ENCODE results near the gene GON7. TPM values are rescaled to one million over a fixed set of nuclear protein-coding genes. Genes with fewer than 3 reads are reported as not detected.

The GON7 gene
- total RNA-seq, 8 experiments from 2014 or later = 10.3 to 23.7 (median 15.6) TPM

GRCh38 chr14:93228550-93228949 is 21.7 kb upstream of the GON7 start:
- H3K27ac ChIP-seq = no peak overlapping the region
- no peak for ATAC-seq (replicated peaks in 6 of 8)
- in situ Hi-C loops (cut with MboI; ENCODE audit: low pct_unique_long_range_greater_than_20kb in 2 of 9, low sequenced_read_pairs in 9 of 9, unreplicated experiment in 9 of 9) = loop anchor here in 2 of 9 experiments (25.0 kb wide), 2 partner anchors 309 to 384 kb away; no protein-coding TSS in a partner anchor
- no peak overlapping the region for H3K4me3 ChIP-seq
- 67 to 100% (median 93%) methylated on average over 1 to 7 of the region's 8 CpGs; no CpG with 5 or more reads in 1 of the 10 experiments for WGBS, 10 experiments
- no peaks in the 10 kb centered on the region for H3K4me1 ChIP-seq (replicated peaks in 1 of 2)

- 88% methylated on average over 10 to 13 of the region's 27 CpGs; no CpG with 5 or more reads in 8 of the 10 experiments for WGBS, 10 experiments
- ATAC-seq (replicated peaks in 6 of 8) = no peak
- in situ Hi-C loops (cut with MboI; ENCODE audit: low pct_unique_long_range_greater_than_20kb in 2 of 9, low sequenced_read_pairs in 9 of 9, unreplicated experiment in 9 of 9) = no loop called here
- Histone ChIP-seq H3K4me1 (replicated peaks in 1 of 2) (no peaks in the 10 kb centered on the region), H3K4me3 (no peak overlapping the region), H3K27ac (no peak overlapping the region)
Measured at GRCh38 chr14:93223565-93223964, 16.7 kb upstream of the GON7 start.

GRCh38 chr14:93220509-93220908 is 13.6 kb upstream of the GON7 start:
- in situ Hi-C loops (cut with MboI; ENCODE audit: low pct_unique_long_range_greater_than_20kb in 2 of 9, low sequenced_read_pairs in 9 of 9, unreplicated experiment in 9 of 9) = no loop called here
- ATAC-seq (replicated peaks in 6 of 8) = no peak
- H3K27ac ChIP-seq = no peak overlapping the region
- H3K4me3 ChIP-seq = no peak overlapping the region
- no peaks in the 10 kb centered on the region for H3K4me1 ChIP-seq (replicated peaks in 1 of 2)

GRCh38 chr14:93219103-93219726 is 12.3 kb upstream of the GON7 start:
- peak in 6 of 8 experiments; percentile 44 to 82 (median 66) for ATAC-seq (replicated peaks in 6 of 8)
- in situ Hi-C loops (cut with MboI; ENCODE audit: low pct_unique_long_range_greater_than_20kb in 2 of 9, low sequenced_read_pairs in 9 of 9, unreplicated experiment in 9 of 9) = no loop called here
- 14 to 89% (median 77%) methylated on average over 1 to 3 of the region's 3 CpGs; no CpG with 5 or more reads in 1 of the 10 experiments for WGBS, 10 experiments

GRCh38 chr14:93214598-93214997 is 7.7 kb upstream of the GON7 start:
- Histone ChIP-seq H3K4me1 (replicated peaks in 1 of 2) (no peaks in the 10 kb centered on the region), H3K4me3 (no peak overlapping the region), H3K27ac (no peak overlapping the region)
- WGBS, 10 experiments = 85 to 100% (median 98%) methylated on average over 1 to 2 of the region's 2 CpGs
- ATAC-seq (replicated peaks in 6 of 8) = no peak
- in situ Hi-C loops (cut with MboI; ENCODE audit: low pct_unique_long_range_greater_than_20kb in 2 of 9, low sequenced_read_pairs in 9 of 9, unreplicated experiment in 9 of 9) = no loop called here

More at GRCh38 chr14:93219103-93219726, 12.3 kb upstream of the GON7 start:
- no peaks in the 10 kb centered on the region for H3K4me1 ChIP-seq (replicated peaks in 1 of 2)
- no peak overlapping the region for H3K27ac ChIP-seq
- no peak overlapping the region for H3K4me3 ChIP-seq

- in situ Hi-C loops (cut with MboI; ENCODE audit: low pct_unique_long_range_greater_than_20kb in 2 of 9, low sequenced_read_pairs in 9 of 9, unreplicated experiment in 9 of 9) = no loop called here
- H3K4me1 ChIP-seq (replicated peaks in 1 of 2) = peaks cover 0 to 8% of the 10 kb centered on the region in 2 donors
- no peak overlapping the region for H3K4me3 ChIP-seq
- H3K27ac ChIP-seq = no peak overlapping the region
- 67 to 92% (median 81%) methylated on average over 2 to 3 of the region's 3 CpGs; no CpG with 5 or more reads in 4 of the 10 experiments for WGBS, 10 experiments
- no peak for ATAC-seq (replicated peaks in 6 of 8)
Measured at GRCh38 chr14:93212432-93212831, 5.6 kb upstream of the GON7 start.

- peak; percentile 64 to 72 (median 70) for ATAC-seq (replicated peaks in 6 of 8)
- peak overlapping the region; percentile 58 to 79 (median 74) for H3K4me3 ChIP-seq
- peak overlapping the region; percentile 26 to 70 for H3K27ac ChIP-seq
- peaks cover 5 to 13% of the 10 kb centered on the region in 2 donors for H3K4me1 ChIP-seq (replicated peaks in 1 of 2)
- 0 to 1% (median 0%) methylated on average over 1 to 9 of the region's 23 CpGs; no CpG with 5 or more reads in 1 of the 10 experiments for WGBS, 10 experiments
- in situ Hi-C loops (cut with MboI; ENCODE audit: low pct_unique_long_range_greater_than_20kb in 2 of 9, low sequenced_read_pairs in 9 of 9, unreplicated experiment in 9 of 9) = no loop called here
Measured at GRCh38 chr14:93207468-93208308, 823 bp upstream of the GON7 start.

GRCh38 chr14:93201155-93201704 is 5.6 kb downstream of the GON7 start:
- no peak for ATAC-seq (replicated peaks in 6 of 8)
- H3K4me3 ChIP-seq = no peak overlapping the region
- WGBS, 10 experiments = 90 to 100% (median 97%) methylated on average over 1 to 5 of the region's 7 CpGs; no CpG with 5 or more reads in 2 of the 10 experiments
- no peak overlapping the region for H3K27ac ChIP-seq
- in situ Hi-C loops (cut with MboI; ENCODE audit: low pct_unique_long_range_greater_than_20kb in 2 of 9, low sequenced_read_pairs in 9 of 9, unreplicated experiment in 9 of 9) = no loop called here
- H3K4me1 ChIP-seq (replicated peaks in 1 of 2) = peaks cover 5 to 6% of the 10 kb centered on the region in 2 donors

- ATAC-seq (replicated peaks in 6 of 8) = no peak
- in situ Hi-C loops (cut with MboI; ENCODE audit: low pct_unique_long_range_greater_than_20kb in 2 of 9, low sequenced_read_pairs in 9 of 9, unreplicated experiment in 9 of 9) = no loop called here
- WGBS, 10 experiments = 77 to 100% (median 98%) methylated on average over 1 to 5 of the region's 5 CpGs; no CpG with 5 or more reads in 2 of the 10 experiments
- H3K27ac ChIP-seq = no peak overlapping the region
- H3K4me1 ChIP-seq (replicated peaks in 1 of 2) = no peaks in the 10 kb centered on the region
- no peak overlapping the region for H3K4me3 ChIP-seq
Measured at GRCh38 chr14:93200553-93200952, 6.3 kb downstream of the GON7 start.

- 73 to 100% (median 98%) methylated on average over 1 to 4 of the region's 4 CpGs; no CpG with 5 or more reads in 2 of the 10 experiments for WGBS, 10 experiments
- in situ Hi-C loops (cut with MboI; ENCODE audit: low pct_unique_long_range_greater_than_20kb in 2 of 9, low sequenced_read_pairs in 9 of 9, unreplicated experiment in 9 of 9) = no loop called here
- no peak for ATAC-seq (replicated peaks in 6 of 8)
- Histone ChIP-seq H3K27ac (no peak overlapping the region), H3K4me1 (replicated peaks in 1 of 2) (no peaks in the 10 kb centered on the region), H3K4me3 (no peak overlapping the region)
Measured at GRCh38 chr14:93199031-93199430, 7.8 kb downstream of the GON7 start.

GRCh38 chr14:93195316-93195999 is 11.4 kb downstream of the GON7 start:
- in situ Hi-C loops (cut with MboI; ENCODE audit: low pct_unique_long_range_greater_than_20kb in 2 of 9, low sequenced_read_pairs in 9 of 9, unreplicated experiment in 9 of 9) = no loop called here
- WGBS, 10 experiments = 80 to 100% (median 83%) methylated on average over 1 of the region's 1 CpG; no CpG with 5 or more reads in 7 of the 10 experiments
- H3K27ac ChIP-seq = no peak overlapping the region
- no peak overlapping the region for H3K4me3 ChIP-seq
- no peak for ATAC-seq (replicated peaks in 6 of 8)
- no peaks in the 10 kb centered on the region for H3K4me1 ChIP-seq (replicated peaks in 1 of 2)

- Histone ChIP-seq H3K4me1 (replicated peaks in 1 of 2) (peaks cover 13 to 16% of the 10 kb centered on the region in 2 donors), H3K27ac (no peak overlapping the region), H3K4me3 (no peak overlapping the region)
- ATAC-seq (replicated peaks in 6 of 8) = no peak
- WGBS, 10 experiments = 70 to 100% (median 86%) methylated on average over 2 to 3 of the region's 3 CpGs; no CpG with 5 or more reads in 1 of the 10 experiments
- in situ Hi-C loops (cut with MboI; ENCODE audit: low pct_unique_long_range_greater_than_20kb in 2 of 9, low sequenced_read_pairs in 9 of 9, unreplicated experiment in 9 of 9) = no loop called here
Measured at GRCh38 chr14:93186956-93187355, 19.9 kb downstream of the GON7 start.
